H1 (cell line): ENCODE data around the gene DRD1. TPM values are rescaled to one million over a fixed set of nuclear protein-coding genes. Genes with fewer than 3 reads are reported as not detected.

Experiments used
- GTF2F1 ChIP-seq: IDR thresholded peaks from 2 replicates; pipeline ENCODE4 v1.6.1; 2012; ENCODE audit warnings: low read depth, low read length, improper control_type of control experiment, borderline replicate concordance
- JUN ChIP-seq: IDR thresholded peaks from 2 replicates; pipeline ENCODE4 v1.6.1; 2011; ENCODE audit warnings: low read depth, mild to moderate bottlenecking, improper control_type of control experiment, low read length
- RAD21 ChIP-seq, 2 experiments: IDR thresholded peaks in 1 of 2; conservative IDR thresholded peaks in 1 of 2; 2 replicates each; pipeline ENCODE4 v1.6.1; 2011; ENCODE audit warnings: low read depth in 2 of 2, low read length in 2 of 2, improper control_type of control experiment in 1 of 2, inconsistent platforms in 1 of 2, mild to moderate bottlenecking in 1 of 2, moderate library complexity in 1 of 2
- SAP30 ChIP-seq: fragments of 300-600 bp; sonication (generic); IDR thresholded peaks from 2 replicates; pipeline ENCODE4 v1.7.1; 2012; ENCODE audit warnings: low read length, moderate library complexity, mild to moderate bottlenecking, inconsistent platforms; ENCODE audit not compliant: insufficient read depth, insufficient replicate concordance
- polyA plus RNA-seq, 7 experiments: library from polyadenylated mRNA; depleted of rRNA in 3 of 7; stranded (reverse) in 5 of 7; unstranded in 2 of 7; fragments of >200 nt in 5 of 7; fragments of 200-250 nt in 2 of 7; gene quantifications; 1 replicate in 5 of 7; 2 replicates in 1 of 7; 4 replicates in 1 of 7; pipeline versions ENCODE4 v1.2.1 to v1.2.3, GENCODE V29; 2011 to 2013; ENCODE audit warnings: missing spikeins in 2 of 7, mixed read lengths in 2 of 7
- total RNA-seq: library from RNA; stranded (reverse); fragmentation: NEBNext Ultra II Directional; extraction: Animal tissue kit (Norgen Biotek cat#: 25700); gene quantifications from 2 replicates; pipeline ENCODE4 v1.2.1, GENCODE V29; 2021

DRD1 gene
- total and polyA plus RNA-seq, 2 of the 8 experiments (the other 6 are each of a cell fraction or from before 2014, with no cell fraction given), result 0.03 to 0.19 TPM

GRCh38 chr5:175470781-175471180 lies 26.8 kb upstream of the DRD1 start (continued):
- TF ChIP-seq JUN (no peak), GTF2F1 (no peak), SAP30 (no peak), RAD21 (IDR thresholded peaks at IDR 0.05 in 1 of 2, conservative IDR thresholded peaks at IDR 0.05 in 1 of 2; ENCODE audit: low read depth in 2 of 2, low read length in 2 of 2) (no peak)
- TF ChIP-seq, all 59 proteins: peak for 0
